HEK293 (cell line): Measurements from ENCODE around the gene LRRN4CL.

Experiments used
- EGR2 ChIP-seq: fragments of 450-650 bp; formaldehyde crosslinking; IDR thresholded peaks from 2 replicates; pipeline ENCODE4 v1.5.1; 2016; ENCODE audit warnings: low read depth, missing biosample characterization, missing genetic modification characterization
- HIC1 ChIP-seq: fragments of 450-650 bp; formaldehyde crosslinking; IDR thresholded peaks from 2 replicates; pipeline ENCODE4 v1.5.1; 2016; ENCODE audit warnings: missing biosample characterization, missing genetic modification characterization
- IKZF3 ChIP-seq: fragments of 450-650 bp; IDR thresholded peaks from 2 replicates; pipeline ENCODE4 v1.5.0; 2018; ENCODE audit warnings: missing biosample characterization, mild to moderate bottlenecking, missing genetic modification characterization, moderate library complexity
- KLF16 ChIP-seq: fragments of 450-650 bp; formaldehyde crosslinking; IDR thresholded peaks from 2 replicates; pipeline ENCODE4 v1.5.1; 2017; ENCODE audit warnings: missing biosample characterization, missing genetic modification characterization
- OVOL3 ChIP-seq: fragments of 450-650 bp; formaldehyde crosslinking; IDR thresholded peaks from 2 replicates; pipeline ENCODE4 v1.5.1; 2016; ENCODE audit warnings: missing biosample characterization, missing genetic modification characterization
- PATZ1 ChIP-seq: fragments of 450-650 bp; formaldehyde crosslinking; IDR thresholded peaks from 2 replicates; pipeline ENCODE4 v1.5.1; 2016; ENCODE audit warnings: missing biosample characterization, missing genetic modification characterization
- SALL2 ChIP-seq: fragments of 450-650 bp; formaldehyde crosslinking; IDR thresholded peaks from 2 replicates; pipeline ENCODE4 v1.5.0; 2017; ENCODE audit warnings: missing biosample characterization, mild to moderate bottlenecking, missing genetic modification characterization, borderline replicate concordance
- TSHZ1 ChIP-seq: fragments of 450-650 bp; formaldehyde crosslinking; IDR thresholded peaks from 2 replicates; pipeline ENCODE4 v1.5.1; 2016; ENCODE audit warnings: missing biosample characterization, missing genetic modification characterization, borderline replicate concordance
- YY1 ChIP-seq: fragments of 450-650 bp; formaldehyde crosslinking; IDR thresholded peaks from 2 replicates; pipeline ENCODE4 v1.5.1; 2018; ENCODE audit warnings: missing biosample characterization, missing genetic modification characterization
- ZBTB20 ChIP-seq: fragments of 450-650 bp; formaldehyde crosslinking; IDR thresholded peaks from 2 replicates; pipeline ENCODE4 v1.5.1; 2016; ENCODE audit warnings: missing biosample characterization, missing genetic modification characterization
- ZBTB48 ChIP-seq: fragments of 450-650 bp; formaldehyde crosslinking; IDR thresholded peaks from 2 replicates; pipeline ENCODE4 v1.5.1; 2016; ENCODE audit warnings: missing biosample characterization, missing genetic modification characterization
- ZBTB8A ChIP-seq: fragments of 450-650 bp; formaldehyde crosslinking; IDR thresholded peaks from 2 replicates; pipeline ENCODE4 v1.5.1; 2016; ENCODE audit warnings: missing biosample characterization, missing genetic modification characterization
- ZFHX2 ChIP-seq: fragments of 450-650 bp; formaldehyde crosslinking; conservative IDR thresholded peaks from 2 replicates; pipeline ENCODE4 v1.5.1; 2016; ENCODE audit warnings: missing biosample characterization, missing genetic modification characterization
- ZFP37 ChIP-seq: fragments of 450-650 bp; formaldehyde crosslinking; IDR thresholded peaks from 2 replicates; pipeline ENCODE4 v1.5.1; 2016; ENCODE audit warnings: missing biosample characterization, missing genetic modification characterization
- ZNF132 ChIP-seq: fragments of 450-650 bp; formaldehyde crosslinking; IDR thresholded peaks from 2 replicates; pipeline ENCODE4 v1.5.1; 2017; ENCODE audit warnings: missing biosample characterization, missing genetic modification characterization, borderline replicate concordance
- ZNF133 ChIP-seq: fragments of 450-650 bp; formaldehyde crosslinking; IDR thresholded peaks from 2 replicates; pipeline ENCODE4 v1.5.1; 2016; ENCODE audit warnings: missing biosample characterization, missing genetic modification characterization
- ZNF140 ChIP-seq: fragments of 450-650 bp; formaldehyde crosslinking; IDR thresholded peaks from 2 replicates; pipeline ENCODE4 v1.5.1; 2016; ENCODE audit warnings: missing biosample characterization, missing genetic modification characterization
- ZNF157 ChIP-seq: fragments of 450-650 bp; formaldehyde crosslinking; IDR thresholded peaks from 2 replicates; pipeline ENCODE4 v1.5.1; 2016; ENCODE audit warnings: missing biosample characterization, missing genetic modification characterization
- ZNF223 ChIP-seq: fragments of 450-650 bp; formaldehyde crosslinking; IDR thresholded peaks from 2 replicates; pipeline ENCODE4 v1.5.1; 2016; ENCODE audit warnings: missing biosample characterization, missing genetic modification characterization
- ZNF24 ChIP-seq: fragments of 450-650 bp; formaldehyde crosslinking; IDR thresholded peaks from 2 replicates; pipeline ENCODE4 v1.5.1; 2016; ENCODE audit warnings: missing biosample characterization, missing genetic modification characterization
- ZNF37A ChIP-seq: fragments of 450-650 bp; IDR thresholded peaks from 2 replicates; pipeline ENCODE4 v1.5.1; 2018; ENCODE audit warnings: missing biosample characterization, missing genetic modification characterization
- ZNF626 ChIP-seq: fragments of 450-650 bp; sonication (Bioruptor Pico); formaldehyde crosslinking; IDR thresholded peaks from 2 replicates; pipeline ENCODE4 v1.5.1; 2018; ENCODE audit warnings: missing biosample characterization, missing genetic modification characterization, inconsistent platforms
- ZNF629 ChIP-seq: fragments of 450-650 bp; formaldehyde crosslinking; IDR thresholded peaks from 2 replicates; pipeline ENCODE4 v1.5.1; 2017; ENCODE audit warnings: missing biosample characterization, missing genetic modification characterization
- ZNF677 ChIP-seq: fragments of 450-650 bp; IDR thresholded peaks from 2 replicates; pipeline ENCODE4 v1.5.0; 2018; ENCODE audit warnings: missing biosample characterization, mild to moderate bottlenecking, missing genetic modification characterization, moderate library complexity
- ZNF692 ChIP-seq: fragments of 450-650 bp; formaldehyde crosslinking; IDR thresholded peaks from 2 replicates; pipeline ENCODE4 v1.5.1; 2016; ENCODE audit warnings: missing biosample characterization, missing genetic modification characterization
- ZNF776 ChIP-seq: fragments of 450-650 bp; formaldehyde crosslinking; IDR thresholded peaks from 2 replicates; pipeline ENCODE4 v1.5.0; 2017; ENCODE audit warnings: missing biosample characterization, missing genetic modification characterization, borderline replicate concordance
- ZNF792 ChIP-seq: fragments of 450-650 bp; formaldehyde crosslinking; IDR thresholded peaks from 2 replicates; pipeline ENCODE4 v1.5.1; 2016; ENCODE audit warnings: missing biosample characterization, missing genetic modification characterization
- ZXDB ChIP-seq: fragments of 450-650 bp; formaldehyde crosslinking; IDR thresholded peaks from 2 replicates; pipeline ENCODE4 v1.5.1; 2016; ENCODE audit warnings: missing biosample characterization, missing genetic modification characterization

Gene LRRN4CL

GRCh38 chr11:62727165-62727871 is 38.0 kb upstream of the LRRN4CL start, which contains the start of gene HNRNPUL2 (continued):
- TF ChIP-seq HIC1 (peak; percentile 79), ZBTB8A (peak; percentile 48), ZNF132 (tag by site-specific recombination) (no peak), PATZ1 (tag by site-specific recombination) (peak; percentile 78), EGR2 (tag by site-specific recombination) (peak; percentile 16; the same call in 1 of the 2 replicates), ZNF37A (tag by site-specific recombination) (no peak), ZNF626 (no peak), KLF16 (tag by site-specific recombination) (no peak; the same call in 1 of the 2 replicates), ZBTB48 (peak; percentile 35; the same call in 1 of the 2 replicates), ZNF157 (tag by site-specific recombination) (no peak), ZFP37 (tag by site-specific recombination) (no peak), ZFHX2 (tag by site-specific recombination) (no peak; the same call in none of the 2 replicates), SALL2 (no peak), ZXDB (tag by site-specific recombination) (peak; percentile 83), ZBTB20 (tag by site-specific recombination) (0 out of 2 replicates have a peak, but pooled peaks have one; percentile 17), IKZF3 (tag by site-specific recombination) (peak; percentile 93), ZNF677 (no peak), ZNF223 (no peak), ZNF629 (tag by site-specific recombination) (peak; percentile 46; the same call in 1 of the 2 replicates), ZNF692 (peak; percentile 33; the same call in 1 of the 2 replicates), ZNF776 (tag by site-specific recombination) (peak; percentile 99), ZNF133 (tag by site-specific recombination) (no peak), ZNF24 (no peak; the same call in 1 of the 2 replicates), ZNF792 (no peak), OVOL3 (tag by site-specific recombination) (no peak), ZNF140 (tag by site-specific recombination) (no peak), TSHZ1 (no peak), YY1 (tag by site-specific recombination) (no peak)
